Stomach smooth muscle (tissue), 2 donors: ENCODE data around the gene MAP1LC3A.

Experiments used
- H3K27ac ChIP-seq: one replicate; pipeline ENCODE4 v1.7.0; 2013; ENCODE audit warnings: mild to moderate bottlenecking, low read length, inconsistent platforms
- H3K27me3 ChIP-seq, 2 donors: one replicate each; pipeline ENCODE4 v1.7.0; 2013; ENCODE audit warnings: low read length in 2 of 2; ENCODE audit not compliant: insufficient read depth in 2 of 2, control insufficient read depth in 1 of 2
- H3K36me3 ChIP-seq, 2 donors: one replicate each; pipeline ENCODE4 v1.7.0; 2013; ENCODE audit warnings: low read length in 2 of 2; ENCODE audit not compliant: control insufficient read depth in 2 of 2, insufficient read depth in 2 of 2
- H3K4me1 ChIP-seq: one replicate; pipeline ENCODE4 v1.7.0; 2013; ENCODE audit warnings: low read length; ENCODE audit not compliant: control insufficient read depth, insufficient read depth
- H3K4me3 ChIP-seq, 2 donors: one replicate each; pipeline ENCODE4 v1.7.0; 2013; ENCODE audit warnings: low read length in 2 of 2
- H3K9ac ChIP-seq, 2 donors: one replicate each; pipeline ENCODE4 v1.7.0; 2013; ENCODE audit warnings: low read length in 2 of 2, mild to moderate bottlenecking in 1 of 2
- H3K9me3 ChIP-seq, 2 donors: one replicate each; pipeline ENCODE4 v1.7.0; 2013; ENCODE audit warnings: low read length in 2 of 2; ENCODE audit not compliant: control insufficient read depth in 2 of 2
- donor health status: healthy.
- donor health status: Pancreatic carcinoma.

MAP1LC3A gene

GRCh38 chr20:34538671-34539123, 19.8 kb upstream of the MAP1LC3A start:
- H3K36me3 ChIP-seq: peaks cover 49 to 56% of the 10 kb centered on the region in 2 donors

GRCh38 chr20:34539756-34540155, 18.8 kb upstream of the MAP1LC3A start:
- Histone ChIP-seq H3K4me3 (no peak overlapping the region), H3K27me3 (no peaks in the 10 kb centered on the region), H3K9ac (no peak overlapping the region), H3K4me1 (peaks cover 2% of the 10 kb centered on the region), H3K9me3 (no peaks in the 10 kb centered on the region), H3K27ac (no peak overlapping the region), H3K36me3 (peaks cover 41 to 49% of the 10 kb centered on the region in 2 donors)

More at GRCh38 chr20:34538671-34539123, 19.8 kb upstream of the MAP1LC3A start:
- Histone ChIP-seq H3K9ac (no peak overlapping the region), H3K27me3 (no peaks in the 10 kb centered on the region), H3K4me1 (no peaks in the 10 kb centered on the region), H3K27ac (no peak overlapping the region), H3K9me3 (no peaks in the 10 kb centered on the region), H3K4me3 (no peak overlapping the region)

GRCh38 chr20:34540596-34541263, 17.8 kb upstream of the MAP1LC3A start:
- peaks cover 32 to 40% of the 10 kb centered on the region in 2 donors for H3K36me3 ChIP-seq
- no peaks in the 10 kb centered on the region for H3K9me3 ChIP-seq
- no peak overlapping the region for H3K9ac ChIP-seq
- no peak overlapping the region for H3K27ac ChIP-seq
- peaks cover 2% of the 10 kb centered on the region for H3K4me1 ChIP-seq
- H3K27me3 ChIP-seq: no peaks in the 10 kb centered on the region
- H3K4me3 ChIP-seq: no peak overlapping the region

- Histone ChIP-seq H3K4me3 (no peak overlapping the region), H3K36me3 (peaks cover 26 to 34% of the 10 kb centered on the region in 2 donors), H3K4me1 (peaks cover 2% of the 10 kb centered on the region), H3K9me3 (no peaks in the 10 kb centered on the region), H3K27ac (no peak overlapping the region), H3K27me3 (no peaks in the 10 kb centered on the region), H3K9ac (no peak overlapping the region)
Measured at GRCh38 chr20:34541264-34541901, 17.1 kb upstream of the MAP1LC3A start.

GRCh38 chr20:34541917-34542316, 16.6 kb upstream of the MAP1LC3A start:
- H3K36me3 ChIP-seq: peaks cover 23 to 30% of the 10 kb centered on the region in 2 donors
- no peaks in the 10 kb centered on the region for H3K9me3 ChIP-seq

GRCh38 chr20:34542439-34542838, 16.1 kb upstream of the MAP1LC3A start:
- Histone ChIP-seq H3K27me3 (no peaks in the 10 kb centered on the region), H3K27ac (no peak overlapping the region), H3K4me1 (peaks cover 2% of the 10 kb centered on the region), H3K9me3 (no peaks in the 10 kb centered on the region), H3K9ac (no peak overlapping the region), H3K4me3 (no peak overlapping the region), H3K36me3 (peaks cover 17 to 25% of the 10 kb centered on the region in 2 donors)

More at GRCh38 chr20:34541917-34542316, 16.6 kb upstream of the MAP1LC3A start:
- Histone ChIP-seq H3K27me3 (no peaks in the 10 kb centered on the region), H3K4me1 (peaks cover 2% of the 10 kb centered on the region), H3K27ac (no peak overlapping the region), H3K4me3 (no peak overlapping the region), H3K9ac (no peak overlapping the region)

- H3K9ac ChIP-seq: no peak overlapping the region
- peaks cover 2% of the 10 kb centered on the region for H3K4me1 ChIP-seq
- H3K9me3 ChIP-seq: no peaks in the 10 kb centered on the region
- no peaks in the 10 kb centered on the region for H3K27me3 ChIP-seq
- peaks cover 14 to 22% of the 10 kb centered on the region in 2 donors for H3K36me3 ChIP-seq
- no peak overlapping the region for H3K27ac ChIP-seq
- no peak overlapping the region for H3K4me3 ChIP-seq
Measured at GRCh38 chr20:34543463-34544056, 15.0 kb upstream of the MAP1LC3A start.

GRCh38 chr20:34544109-34544796, 14.3 kb upstream of the MAP1LC3A start:
- Histone ChIP-seq H3K4me1 (peaks cover 2% of the 10 kb centered on the region), H3K27me3 (no peaks in the 10 kb centered on the region), H3K36me3 (peaks cover 14 to 20% of the 10 kb centered on the region in 2 donors), H3K4me3 (peak overlapping the region in 1 of 2 donors; percentile 22), H3K9me3 (no peaks in the 10 kb centered on the region), H3K27ac (no peak overlapping the region), H3K9ac (no peak overlapping the region)

- Histone ChIP-seq H3K36me3 (peaks cover 3 to 5% of the 10 kb centered on the region in 2 donors), H3K4me3 (no peak overlapping the region), H3K4me1 (peaks cover 2% of the 10 kb centered on the region), H3K27me3 (no peaks in the 10 kb centered on the region), H3K9ac (no peak overlapping the region), H3K27ac (no peak overlapping the region), H3K9me3 (no peaks in the 10 kb centered on the region)
Measured at GRCh38 chr20:34546751-34547181, 11.8 kb upstream of the MAP1LC3A start.

GRCh38 chr20:34547844-34548613, 10.5 kb upstream of the MAP1LC3A start:
- H3K27me3 ChIP-seq: no peaks in the 10 kb centered on the region
- H3K27ac ChIP-seq: no peak overlapping the region
- H3K9ac ChIP-seq: no peak overlapping the region
- H3K36me3 ChIP-seq: no peaks in the 10 kb centered on the region
- no peaks in the 10 kb centered on the region for H3K9me3 ChIP-seq
- H3K4me3 ChIP-seq: no peak overlapping the region
- H3K4me1 ChIP-seq: peaks cover 2% of the 10 kb centered on the region
